H9 (cell line): Measurements from ENCODE around the gene LLGL2. TPM values are rescaled to one million over a fixed set of nuclear protein-coding genes. Genes with fewer than 3 reads are reported as not detected.

Source experiments
- DNase-seq: peaks from one replicate; pipeline ENCODE4 v3.0.0-alpha.2; 2017
- H2AFZ ChIP-seq: one replicate; pipeline ENCODE4 v1.6.1; 2013; ENCODE audit warnings: mild to moderate bottlenecking, low read length, control low read depth, moderate library complexity
- H2AK5ac ChIP-seq: 2 replicates; pipeline ENCODE4 v1.6.1; 2013; ENCODE audit warnings: low read length, control low read depth, mixed read lengths; ENCODE audit not compliant: insufficient read length
- H2BK120ac ChIP-seq: one replicate; pipeline ENCODE4 v1.6.1; 2013; ENCODE audit warnings: low read depth, mild to moderate bottlenecking, low read length, control low read depth, inconsistent platforms; ENCODE audit not compliant: poor library complexity, severe bottlenecking
- H2BK12ac ChIP-seq: 2 replicates; pipeline ENCODE4 v1.6.1; 2013; ENCODE audit warnings: low read length, control low read depth, mixed read lengths, low read depth; ENCODE audit not compliant: insufficient read length
- H2BK15ac ChIP-seq: 2 replicates; pipeline ENCODE4 v1.6.1; 2013; ENCODE audit warnings: low read depth, low read length, control low read depth
- H2BK20ac ChIP-seq: one replicate; pipeline ENCODE4 v1.6.1; 2013; ENCODE audit warnings: low read depth, mild to moderate bottlenecking, low read length, control low read depth, inconsistent platforms; ENCODE audit not compliant: poor library complexity, severe bottlenecking
- H2BK5ac ChIP-seq: 2 replicates; pipeline ENCODE4 v1.6.1; 2013; ENCODE audit warnings: low read length, control low read depth, mixed read lengths; ENCODE audit not compliant: insufficient read length
- H3K14ac ChIP-seq: 2 replicates; pipeline ENCODE4 v1.6.1; 2013; ENCODE audit warnings: low read length, control low read depth; ENCODE audit not compliant: insufficient read depth
- H3K18ac ChIP-seq: 2 replicates; pipeline ENCODE4 v1.6.1; 2013; ENCODE audit warnings: low read depth, mild to moderate bottlenecking, mixed read lengths, low read length, control low read depth; ENCODE audit not compliant: insufficient read length
- H3K23ac ChIP-seq: 2 replicates; pipeline ENCODE4 v1.6.1; 2013; ENCODE audit warnings: low read length, control low read depth, mixed read lengths, low read depth; ENCODE audit not compliant: insufficient read length
- H3K23me2 ChIP-seq: 2 replicates; pipeline ENCODE4 v1.6.1; 2013; ENCODE audit warnings: low read depth, mild to moderate bottlenecking, mixed read lengths, low read length, control low read depth; ENCODE audit not compliant: insufficient read length, poor library complexity, severe bottlenecking
- H3K27ac ChIP-seq: 2 replicates; pipeline ENCODE4 v1.5.1; 2013; ENCODE audit warnings: low read length, control low read depth, mixed read lengths, low read depth; ENCODE audit not compliant: insufficient read length
- H3K27me3 ChIP-seq: 2 replicates; pipeline ENCODE4 v1.6.1; 2013; ENCODE audit warnings: low read length, control low read depth, inconsistent platforms; ENCODE audit not compliant: insufficient read depth
- H3K4ac ChIP-seq: 2 replicates; pipeline ENCODE4 v1.6.1; 2013; ENCODE audit warnings: low read depth, mild to moderate bottlenecking, control low read depth, inconsistent platforms, low read length, moderate library complexity
- H3K4me1 ChIP-seq: 2 replicates; pipeline ENCODE4 v1.6.1; 2013; ENCODE audit warnings: low read length, control low read depth, inconsistent platforms; ENCODE audit not compliant: insufficient read depth
- H3K4me2 ChIP-seq: 2 replicates; pipeline ENCODE4 v1.6.1; 2013; ENCODE audit warnings: low read length, control low read depth, mixed read lengths; ENCODE audit not compliant: insufficient read length, insufficient read depth
- H3K56ac ChIP-seq: 2 replicates; pipeline ENCODE4 v1.6.1; 2013; ENCODE audit warnings: low read depth, mild to moderate bottlenecking, mixed read lengths, low read length, control low read depth; ENCODE audit not compliant: insufficient read length
- H3K79me1 ChIP-seq: 2 replicates; pipeline ENCODE4 v1.6.1; 2013; ENCODE audit warnings: low read depth, mild to moderate bottlenecking, moderate library complexity, low read length, control low read depth, inconsistent platforms; ENCODE audit not compliant: insufficient read depth, poor library complexity, severe bottlenecking
- H3K79me2 ChIP-seq: 2 replicates; pipeline ENCODE4 v1.6.1; 2013; ENCODE audit warnings: low read length, control low read depth, inconsistent platforms; ENCODE audit not compliant: insufficient read depth
- H3K9ac ChIP-seq: 2 replicates; pipeline ENCODE4 v1.6.1; 2013; ENCODE audit warnings: low read length, control low read depth, mixed read lengths; ENCODE audit not compliant: insufficient read length; ENCODE audit errors: extremely low read depth
- H3K9me3 ChIP-seq: one replicate; pipeline ENCODE4 v1.6.1; 2013; ENCODE audit warnings: low read depth, low read length, inconsistent platforms; ENCODE audit not compliant: control insufficient read depth
- H3T11ph ChIP-seq: one replicate; pipeline ENCODE4 v1.6.1; 2013; ENCODE audit warnings: mild to moderate bottlenecking, low read length, control low read depth, inconsistent platforms
- H4K20me1 ChIP-seq: one replicate; pipeline ENCODE4 v1.6.1; 2013; ENCODE audit not compliant: control insufficient read depth, insufficient read length, insufficient read depth
- H4K5ac ChIP-seq: 2 replicates; pipeline ENCODE4 v1.6.1; 2013; ENCODE audit warnings: low read depth, mild to moderate bottlenecking, mixed read lengths, low read length, control low read depth; ENCODE audit not compliant: insufficient read length
- H4K8ac ChIP-seq: replicated peaks from 2 replicates; pipeline ENCODE4 v1.6.1; 2013; ENCODE audit warnings: low read length, control low read depth, mixed read lengths, low read depth; ENCODE audit not compliant: insufficient read length
- H4K91ac ChIP-seq: 2 replicates; pipeline ENCODE4 v1.6.1; 2013; ENCODE audit warnings: low read depth, mild to moderate bottlenecking, moderate library complexity, mixed read lengths, low read length, control low read depth; ENCODE audit not compliant: insufficient read length
- H3K27ac Mint-ChIP-seq, 3 experiments: 2 replicates in 2 of 3; 3 replicates in 1 of 3; pipeline ENCODE4 v1.8.0; 2020 to 2021; ENCODE audit warnings: mixed read lengths in 3 of 3, mild to moderate bottlenecking in 1 of 3, moderate library complexity in 1 of 3
- H3K27me3 Mint-ChIP-seq: 2 replicates; pipeline ENCODE4 v1.8.0; 2021; ENCODE audit warnings: low read depth, mild to moderate bottlenecking, moderate library complexity, mixed read lengths
- H3K36me3 Mint-ChIP-seq, 3 experiments: 2 replicates in 2 of 3; 3 replicates in 1 of 3; pipeline ENCODE4 v1.8.0; 2020 to 2021; ENCODE audit warnings: low read depth in 3 of 3, mixed read lengths in 3 of 3; ENCODE audit not compliant: insufficient read depth in 1 of 3
- H3K4me1 Mint-ChIP-seq, 2 experiments: 2 replicates each; pipeline ENCODE4 v1.8.0; 2020; ENCODE audit warnings: mixed read lengths in 2 of 2
- H3K4me3 Mint-ChIP-seq, 2 experiments: 2 replicates in 1 of 2; 3 replicates in 1 of 2; pipeline ENCODE4 v1.8.0; 2020 to 2021; ENCODE audit warnings: mild to moderate bottlenecking in 2 of 2, mixed read lengths in 2 of 2, moderate library complexity in 1 of 2
- H3K9me3 Mint-ChIP-seq, 2 experiments: 2 replicates in 1 of 2; 3 replicates in 1 of 2; pipeline ENCODE4 v1.8.0; 2020; ENCODE audit warnings: mild to moderate bottlenecking in 2 of 2, mixed read lengths in 2 of 2, moderate library complexity in 1 of 2
- CTCF ChIP-seq: fragments of 200-600 bp; sonication (generic); conservative IDR thresholded peaks from 3 replicates; pipeline ENCODE4 v1.8.0; 2021; ENCODE audit warnings: antibody characterized with exemption, mild to moderate bottlenecking
- WGBS: extraction: QIAGEN DNeasy Blood & Tissue Kit; methylation state at CpG from one replicate; pipeline ENCODE4 v1.1.7; 2013; ENCODE audit warnings: missing lambda C conversion rate, low lambda C conversion rate, mixed read lengths; ENCODE audit not compliant: insufficient read length; ENCODE audit errors: extremely low coverage; 5-methylcytosine and 5-hydroxymethylcytosine counted together
- total RNA-seq: library from RNA; stranded (reverse); gene quantifications from 2 replicates; pipeline ENCODE4 v1.2.1, GENCODE V29; 2021

Gene LLGL2
- total RNA-seq, 1 experiment from 2014 or later: 90.4 TPM

GRCh38 chr17:75521290-75521689, 4.2 kb upstream of the LLGL2 start:
- Histone ChIP-seq H3K4ac (no peak overlapping the region), H3K23ac (no peak overlapping the region), H3K79me2 (no peaks in the 10 kb centered on the region), H3K18ac (no peak overlapping the region), H2BK120ac (no peak overlapping the region), H2BK12ac (no peak overlapping the region), H3K9ac (no peak overlapping the region), H2BK20ac (no peak overlapping the region), H3K56ac (no peak overlapping the region), H3K23me2 (peaks cover 12% of the 10 kb centered on the region), H3K79me1 (no peaks in the 10 kb centered on the region), H3K27ac (no peak overlapping the region), H4K91ac (no peak overlapping the region), H4K8ac (no peak overlapping the region), H3T11ph (no peak overlapping the region), H3K9me3 (no peaks in the 10 kb centered on the region), H3K4me1 (no peaks in the 10 kb centered on the region; the same call in 1 of the 2 replicates), H3K27me3 (no peaks in the 10 kb centered on the region), H4K20me1 (no peaks in the 10 kb centered on the region), H4K5ac (no peak overlapping the region), H3K14ac (no peak overlapping the region), H2BK15ac (no peak overlapping the region), H2BK5ac (no peak overlapping the region), H2AK5ac (no peak overlapping the region), H3K4me2 (no peak overlapping the region), H2AFZ (no peak overlapping the region)
- WGBS: no CpG with 5 or more reads among the region's 8 CpGs
- TF ChIP-seq CTCF: no peak
- H3K4me3 Mint-ChIP-seq: no peak overlapping the region
- H3K4me1 Mint-ChIP-seq: peaks cover 20 to 24% of the 10 kb centered on the region in 2 experiments
- peaks cover 12 to 56% (median 53%) of the 10 kb centered on the region in 3 experiments; a peak in 6 of 7 replicates for H3K36me3 Mint-ChIP-seq
- H3K27me3 Mint-ChIP-seq: no peaks in the 10 kb centered on the region; the same call in 1 of the 2 replicates
- DNase-seq: no peak
- no peak overlapping the region; a peak in 1 of 7 replicates for H3K27ac Mint-ChIP-seq
- no peaks in the 10 kb centered on the region for H3K9me3 Mint-ChIP-seq
